Measurements from ENCODE around the gene HRC.
"Not testable (repeated sequence)": the region's sequence is repeated elsewhere in the genome, so short reads cannot be mapped to it uniquely, and the experiment has no call there.

Gene HRC, protein sequence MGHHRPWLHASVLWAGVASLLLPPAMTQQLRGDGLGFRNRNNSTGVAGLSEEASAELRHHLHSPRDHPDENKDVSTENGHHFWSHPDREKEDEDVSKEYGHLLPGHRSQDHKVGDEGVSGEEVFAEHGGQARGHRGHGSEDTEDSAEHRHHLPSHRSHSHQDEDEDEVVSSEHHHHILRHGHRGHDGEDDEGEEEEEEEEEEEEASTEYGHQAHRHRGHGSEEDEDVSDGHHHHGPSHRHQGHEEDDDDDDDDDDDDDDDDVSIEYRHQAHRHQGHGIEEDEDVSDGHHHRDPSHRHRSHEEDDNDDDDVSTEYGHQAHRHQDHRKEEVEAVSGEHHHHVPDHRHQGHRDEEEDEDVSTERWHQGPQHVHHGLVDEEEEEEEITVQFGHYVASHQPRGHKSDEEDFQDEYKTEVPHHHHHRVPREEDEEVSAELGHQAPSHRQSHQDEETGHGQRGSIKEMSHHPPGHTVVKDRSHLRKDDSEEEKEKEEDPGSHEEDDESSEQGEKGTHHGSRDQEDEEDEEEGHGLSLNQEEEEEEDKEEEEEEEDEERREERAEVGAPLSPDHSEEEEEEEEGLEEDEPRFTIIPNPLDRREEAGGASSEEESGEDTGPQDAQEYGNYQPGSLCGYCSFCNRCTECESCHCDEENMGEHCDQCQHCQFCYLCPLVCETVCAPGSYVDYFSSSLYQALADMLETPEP

DNA sequence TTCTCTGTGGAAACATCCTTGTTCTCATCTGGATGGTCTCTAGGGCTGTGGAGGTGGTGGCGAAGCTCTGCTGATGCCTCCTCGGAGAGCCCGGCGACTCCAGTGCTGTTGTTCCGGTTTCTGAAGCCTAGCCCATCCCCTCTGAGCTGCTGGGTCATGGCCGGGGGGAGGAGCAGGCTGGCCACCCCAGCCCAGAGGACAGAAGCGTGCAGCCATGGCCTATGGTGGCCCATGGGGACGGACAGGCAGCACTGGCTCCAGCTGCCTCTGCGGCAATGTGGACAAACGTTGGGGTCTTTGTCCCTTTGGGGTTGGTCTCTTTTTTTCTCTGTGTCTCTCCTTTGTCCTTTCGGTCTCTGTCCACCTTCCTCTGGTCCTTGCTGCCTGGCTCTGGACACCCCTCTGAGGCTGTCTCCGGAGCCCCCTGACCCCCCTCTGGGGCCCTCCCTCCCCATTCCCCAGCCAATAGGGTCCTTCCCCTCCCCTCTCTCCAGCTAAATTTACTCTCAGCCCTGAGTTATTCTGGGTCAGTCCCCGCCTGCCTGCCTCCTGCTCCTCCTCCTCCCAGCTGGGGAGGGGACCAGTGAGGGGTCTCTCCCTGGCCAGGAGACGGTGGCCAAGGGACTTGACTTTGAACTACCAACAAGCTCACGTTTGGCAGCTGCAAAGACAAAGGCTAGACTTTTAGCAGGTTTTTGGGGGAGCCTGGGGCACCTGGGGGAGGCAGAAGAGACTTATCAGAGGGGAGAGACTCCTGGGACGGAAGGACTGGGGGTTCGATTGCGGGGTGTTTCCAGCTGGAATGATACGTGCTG lies at the start of gene HRC:
HRC (minus strand) TSS at position 392 of the 815 bp plus-strand sequence; CDS start at position 233, 159 bp downstream.
- no peak for DNase-seq

- DNase-seq: no peak
Observed at GRCh38 chr19:49201042-49201441, 45.8 kb upstream of the HRC start.

DNA sequence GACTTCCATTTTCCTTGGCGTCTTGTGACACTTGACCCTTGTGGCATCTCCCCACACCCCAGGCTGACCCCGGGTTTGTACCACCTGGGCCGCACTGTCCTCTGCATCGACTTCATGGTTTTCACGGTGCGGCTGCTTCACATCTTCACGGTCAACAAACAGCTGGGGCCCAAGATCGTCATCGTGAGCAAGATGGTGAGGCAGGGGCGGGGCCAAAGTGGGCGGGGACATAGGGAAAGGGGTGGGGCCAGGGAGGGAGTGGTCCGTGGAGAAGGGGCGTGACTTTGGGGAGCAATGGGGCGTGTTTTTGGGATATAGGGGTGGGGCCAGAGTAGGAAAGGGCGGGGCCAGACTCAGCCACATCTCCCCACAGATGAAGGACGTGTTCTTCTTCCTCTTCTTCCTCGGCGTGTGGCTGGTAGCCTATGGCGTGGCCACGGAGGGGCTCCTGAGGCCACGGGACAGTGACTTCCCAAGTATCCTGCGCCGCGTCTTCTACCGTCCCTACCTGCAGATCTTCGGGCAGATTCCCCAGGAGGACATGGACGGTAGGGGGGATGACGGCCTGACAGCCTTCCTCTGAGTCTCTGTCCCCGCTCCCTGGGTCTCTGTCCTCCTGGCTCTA lies 45.2 kb upstream of the HRC start:
- no peak for DNase-seq

DNA sequence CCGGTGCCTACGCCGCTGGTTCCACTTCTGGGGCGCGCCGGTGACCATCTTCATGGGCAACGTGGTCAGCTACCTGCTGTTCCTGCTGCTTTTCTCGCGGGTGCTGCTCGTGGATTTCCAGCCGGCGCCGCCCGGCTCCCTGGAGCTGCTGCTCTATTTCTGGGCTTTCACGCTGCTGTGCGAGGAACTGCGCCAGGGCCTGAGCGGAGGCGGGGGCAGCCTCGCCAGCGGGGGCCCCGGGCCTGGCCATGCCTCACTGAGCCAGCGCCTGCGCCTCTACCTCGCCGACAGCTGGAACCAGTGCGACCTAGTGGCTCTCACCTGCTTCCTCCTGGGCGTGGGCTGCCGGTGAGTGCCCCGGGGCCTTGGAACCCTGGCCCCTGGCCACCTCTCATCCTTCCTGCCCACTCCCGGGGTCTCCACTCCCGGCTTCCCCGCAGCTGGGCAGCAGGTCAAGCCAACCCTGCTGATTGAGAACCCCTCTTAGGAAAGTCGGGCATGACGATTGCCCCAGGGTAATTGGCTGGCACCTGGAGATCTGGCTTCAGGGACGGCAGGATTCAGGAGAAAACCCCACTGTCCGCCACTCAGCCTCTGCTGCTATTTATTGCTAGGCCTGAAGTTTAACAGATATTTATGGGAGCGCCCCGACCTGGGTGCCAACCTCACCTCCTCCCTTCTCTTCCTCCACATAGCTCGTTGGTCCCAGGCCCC lies 41.5 kb upstream of the HRC start:
- no peak for DNase-seq

DNA sequence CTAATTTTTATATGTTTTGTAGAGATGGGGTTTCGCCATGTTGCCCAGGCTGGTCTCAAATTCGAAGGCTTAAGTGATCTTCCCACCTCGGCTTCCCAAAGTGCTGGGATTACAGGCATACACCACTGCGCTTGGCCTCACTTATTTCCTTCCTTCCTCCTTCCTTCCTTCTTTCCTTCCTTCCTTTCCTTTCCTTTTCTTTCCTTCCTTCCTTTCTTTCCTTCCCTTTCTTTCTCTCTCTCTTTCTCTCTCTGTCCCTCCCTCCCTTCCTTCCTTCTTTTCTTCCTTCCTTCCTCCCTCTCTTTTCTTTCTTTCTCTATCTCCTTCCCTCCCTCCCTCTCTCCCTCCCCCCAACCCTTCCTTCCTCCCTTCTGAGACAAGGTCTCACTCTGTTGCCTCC lies 39.2 kb upstream of the HRC start:
- no peak for DNase-seq

DNA sequence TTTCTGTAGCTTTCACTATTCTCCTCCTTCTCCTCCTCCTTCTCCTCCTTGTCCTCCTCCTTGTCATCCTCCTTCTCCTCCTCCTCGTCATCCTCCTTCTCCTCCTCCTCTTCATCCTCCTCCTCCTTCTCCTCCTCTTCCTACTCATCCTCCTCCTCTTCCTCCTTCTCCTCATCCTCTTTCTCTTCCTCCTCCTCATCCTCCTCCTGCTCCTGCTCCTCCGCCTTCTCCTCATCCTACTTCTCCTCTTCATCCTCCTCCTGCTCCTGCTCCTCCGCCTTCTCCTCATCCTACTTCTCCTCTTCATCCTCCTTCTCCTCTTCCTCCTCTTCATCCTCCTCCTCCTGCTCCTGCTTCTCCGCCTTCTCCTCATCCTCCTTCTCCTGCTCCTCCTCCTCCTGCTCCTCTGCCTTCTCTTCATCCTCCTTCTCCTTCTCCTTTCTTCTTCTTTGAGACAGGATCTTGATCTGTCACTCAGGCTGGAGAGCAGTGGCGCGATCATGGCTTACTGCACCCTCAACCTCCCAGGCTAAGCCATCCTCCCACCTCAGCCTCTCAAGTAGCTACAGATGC lies 38.7 kb upstream of the HRC start:
- DNase-seq: no peak

DNA sequence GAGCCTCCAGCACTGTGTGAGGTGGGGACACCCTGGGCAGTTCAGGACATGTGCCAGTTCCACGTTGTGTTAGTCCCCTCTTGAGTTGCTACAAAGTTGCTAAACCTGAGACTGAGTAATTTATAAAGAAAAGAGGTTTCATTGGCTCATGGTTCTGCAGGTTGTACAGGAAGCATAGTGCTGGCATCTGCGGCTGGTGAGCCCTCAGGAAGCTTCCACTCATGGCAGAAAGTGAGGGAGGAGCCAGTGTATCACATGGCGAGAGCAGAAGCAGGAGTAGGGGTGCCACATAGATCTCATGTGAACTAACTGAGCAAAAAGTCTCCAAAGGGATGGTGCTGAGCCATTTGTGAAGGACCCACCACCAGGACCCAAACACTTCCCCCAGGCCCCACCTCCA lies 35.6 kb upstream of the HRC start:
- DNase-seq: no peak

- DNase-seq: no peak
Observed at GRCh38 chr19:49189259-49189658, 34.1 kb upstream of the HRC start.

- no peak for DNase-seq
Observed at GRCh38 chr19:49188626-49189200, 33.5 kb upstream of the HRC start.

GRCh38 chr19:49186108-49186507 lies 30.9 kb upstream of the HRC start:
- DNase-seq: no peak

DNA sequence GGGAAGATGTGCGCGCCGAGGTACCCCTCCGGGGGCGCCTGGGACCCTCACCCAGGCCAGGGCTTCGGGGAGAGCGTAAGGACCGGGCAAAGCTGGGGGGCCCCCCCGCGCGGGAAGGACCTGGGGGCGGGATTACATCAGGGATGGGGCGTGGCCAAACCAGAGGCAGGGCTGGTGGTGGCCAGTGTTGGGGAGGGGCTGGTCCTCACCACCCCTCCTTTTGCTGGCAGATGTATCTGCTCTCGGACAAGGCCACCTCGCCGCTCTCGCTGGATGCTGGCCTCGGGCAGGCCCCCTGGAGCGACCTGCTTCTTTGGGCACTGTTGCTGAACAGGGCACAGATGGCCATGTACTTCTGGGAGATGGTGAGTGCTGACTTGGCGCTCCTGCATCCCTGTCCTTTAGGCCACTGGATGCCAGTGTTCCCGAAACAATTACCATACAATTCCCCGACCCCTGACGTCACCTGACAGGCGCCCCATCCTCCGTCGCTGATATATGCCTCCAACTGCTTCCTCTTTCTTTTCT lies 27.7 kb upstream of the HRC start:
- DNase-seq: no peak

GRCh38 chr19:49182010-49182847 lies 27.0 kb upstream of the HRC start:
- not testable (repeated sequence) for DNase-seq

DNA sequence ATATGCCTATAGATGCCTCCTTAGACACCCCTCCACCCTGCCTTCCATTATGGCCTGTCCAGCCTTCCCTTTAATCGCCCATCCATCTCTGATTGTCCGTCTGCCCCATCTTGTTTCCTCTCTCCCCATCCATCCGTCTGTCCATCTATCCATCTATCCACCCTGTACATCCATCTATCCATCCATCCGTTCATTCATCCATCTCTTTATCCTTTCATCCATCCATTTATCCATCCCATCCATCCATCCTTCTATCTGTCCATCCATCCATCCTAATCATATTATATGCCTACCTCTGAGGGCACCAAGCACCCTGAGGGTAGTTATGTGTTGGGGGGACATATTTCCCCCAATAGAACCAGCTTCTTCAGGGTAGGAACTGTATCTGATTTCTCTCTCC lies 25.5 kb upstream of the HRC start:
- no peak for DNase-seq

GRCh38 chr19:49173198-49173597 lies 18.0 kb upstream of the HRC start:
- DNase-seq: no peak

DNA sequence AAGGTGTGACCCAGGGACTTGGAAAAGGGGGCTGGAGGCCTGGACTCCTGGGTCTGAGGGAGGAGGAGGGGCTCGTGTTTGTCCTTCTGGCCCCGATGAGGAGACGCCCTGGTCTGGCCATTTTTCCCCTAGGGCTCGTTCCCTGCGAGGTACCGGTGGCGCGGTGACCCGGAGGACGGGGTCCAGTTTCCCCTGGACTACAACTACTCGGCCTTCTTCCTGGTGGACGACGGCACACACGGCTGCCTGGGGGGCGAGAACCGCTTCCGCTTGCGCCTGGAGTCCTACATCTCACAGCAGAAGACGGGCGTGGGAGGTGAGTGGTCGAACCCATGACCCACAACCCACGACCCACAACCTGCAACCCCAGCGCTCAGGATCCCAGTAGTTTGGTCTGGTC lies 13.2 kb upstream of the HRC start:
- DNase-seq: no peak

DNA sequence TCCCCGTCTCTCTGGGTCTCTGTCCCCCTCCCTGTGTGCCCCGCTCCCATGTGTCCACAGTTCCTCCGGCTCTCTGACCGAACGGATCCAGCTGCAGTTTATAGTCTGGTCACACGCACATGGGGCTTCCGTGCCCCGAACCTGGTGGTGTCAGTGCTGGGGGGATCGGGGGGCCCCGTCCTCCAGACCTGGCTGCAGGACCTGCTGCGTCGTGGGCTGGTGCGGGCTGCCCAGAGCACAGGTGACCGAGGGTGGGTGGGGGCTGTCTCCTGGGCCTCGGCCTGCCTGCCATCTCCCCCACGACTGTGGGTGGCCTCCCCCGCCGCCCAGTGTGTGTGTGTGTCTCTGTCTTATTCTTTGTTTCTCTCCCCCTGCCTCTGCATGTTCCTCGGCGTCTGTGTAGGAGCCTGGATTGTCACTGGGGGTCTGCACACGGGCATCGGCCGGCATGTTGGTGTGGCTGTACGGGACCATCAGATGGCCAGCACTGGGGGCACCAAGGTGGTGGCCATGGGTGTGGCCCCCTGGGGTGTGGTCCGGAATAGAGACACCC lies 12.7 kb upstream of the HRC start:
- DNase-seq: no peak

- DNase-seq: no peak
Observed at GRCh38 chr19:49165865-49166301, 10.7 kb upstream of the HRC start.

DNA sequence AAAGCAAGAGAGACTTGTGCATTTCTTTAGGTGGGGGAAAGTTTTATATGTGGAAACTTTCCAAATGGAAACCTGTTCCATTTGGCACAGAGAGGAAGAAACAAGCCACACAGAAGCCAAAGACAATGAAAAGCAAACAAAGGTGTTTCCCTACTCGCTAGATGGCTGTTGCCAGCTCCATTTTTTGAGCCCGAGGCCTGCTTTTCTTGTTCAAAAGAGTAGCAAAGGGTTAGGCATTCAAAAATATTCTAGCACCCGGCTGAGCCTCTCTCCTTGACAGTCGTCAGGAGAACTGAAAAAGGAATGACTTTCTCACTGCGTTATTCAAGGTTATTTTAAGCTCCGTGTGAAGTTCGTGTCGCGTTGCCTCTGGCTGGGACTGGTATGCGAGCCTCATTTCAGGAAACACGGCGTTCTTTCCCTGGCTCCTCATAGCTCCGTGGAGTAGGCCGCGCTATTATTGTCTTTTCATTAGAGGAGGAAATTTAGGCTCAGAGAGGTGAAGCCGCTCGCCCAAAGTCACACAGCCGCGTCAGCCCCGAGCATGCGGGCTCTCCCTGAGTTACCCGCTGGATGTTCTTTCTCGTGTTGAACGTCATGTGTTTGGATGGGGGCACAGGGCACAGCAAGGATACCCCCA lies 10.0 kb upstream of the HRC start:
- no peak for DNase-seq

DNA sequence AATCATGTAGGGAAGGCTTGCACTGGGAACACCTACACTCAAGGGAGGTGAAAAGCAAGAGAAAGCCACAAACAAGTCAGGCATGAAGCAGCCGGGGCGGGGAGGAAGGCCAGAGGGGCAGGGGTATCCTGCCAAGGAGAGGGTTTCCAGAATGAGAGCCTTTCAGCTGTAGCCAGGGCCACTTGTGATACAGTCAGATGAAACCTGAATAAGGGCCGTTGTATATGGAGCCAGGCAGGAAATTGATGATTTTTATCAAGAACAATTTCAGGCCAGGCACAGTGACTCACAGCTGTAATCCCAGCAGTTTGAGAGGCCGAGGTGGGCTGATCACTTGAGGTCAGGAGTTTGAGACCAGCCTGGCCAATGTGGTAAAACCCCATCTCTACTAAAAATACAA lies 6.8 kb upstream of the HRC start:
- no peak for DNase-seq

Data from GF-D8 (cell line).